Neuronal stem cell (in vitro differentiated cells): ENCODE results near the gene UMODL1.

Source experiments
- DNase-seq: peaks from one replicate; pipeline ENCODE4 v3.0.0-alpha.2; 2013; ENCODE audit warnings: low spot score
- H2AFZ ChIP-seq: one replicate; pipeline ENCODE4 v1.6.1; 2013; ENCODE audit warnings: mild to moderate bottlenecking, low read length, inconsistent platforms
- H2AK5ac ChIP-seq: 2 replicates; pipeline ENCODE4 v1.6.1; 2013; ENCODE audit warnings: low read depth, mild to moderate bottlenecking, inconsistent platforms, low read length, moderate library complexity, mixed read lengths
- H2BK120ac ChIP-seq: 2 replicates; pipeline ENCODE4 v1.6.1; 2013; ENCODE audit warnings: low read depth, mild to moderate bottlenecking, inconsistent platforms, low read length, moderate library complexity, mixed read lengths
- H2BK12ac ChIP-seq: one replicate; pipeline ENCODE4 v1.6.1; 2013; ENCODE audit warnings: low read length, inconsistent platforms
- H2BK15ac ChIP-seq: 2 replicates; pipeline ENCODE4 v1.6.1; 2013; ENCODE audit warnings: mild to moderate bottlenecking, low read length, inconsistent platforms, mixed read lengths
- H2BK5ac ChIP-seq: one replicate; pipeline ENCODE4 v1.6.1; 2013; ENCODE audit warnings: inconsistent platforms, mild to moderate bottlenecking, low read length, moderate library complexity
- H3K14ac ChIP-seq: one replicate; pipeline ENCODE4 v1.6.1; 2013; ENCODE audit warnings: low read length, inconsistent platforms
- H3K18ac ChIP-seq: 2 replicates; pipeline ENCODE4 v1.6.1; 2013; ENCODE audit warnings: low read length, inconsistent platforms
- H3K23ac ChIP-seq: 2 replicates; pipeline ENCODE4 v1.6.1; 2013; ENCODE audit warnings: low read depth, mild to moderate bottlenecking, mixed read lengths, low read length, inconsistent platforms; ENCODE audit not compliant: poor library complexity
- H3K27ac ChIP-seq: replicated peaks from 3 replicates; pipeline ENCODE4 v1.5.1; 2013; ENCODE audit warnings: low read length, inconsistent platforms
- H3K27me3 ChIP-seq, 3 experiments: 2 replicates each; pipeline ENCODE4 v1.6.1; 2013; ENCODE audit warnings: low read length in 3 of 3, mild to moderate bottlenecking in 2 of 3, inconsistent platforms in 1 of 3, low read depth in 1 of 3, mixed read lengths in 1 of 3, moderate library complexity in 1 of 3; ENCODE audit not compliant: control insufficient read depth in 3 of 3, insufficient read depth in 3 of 3
- H3K36me3 ChIP-seq, 2 donors: replicated peaks in 1 of 2; 2 replicates each; pipeline ENCODE4 v1.6.1; 2013; ENCODE audit warnings: low read length in 2 of 2; ENCODE audit not compliant: control insufficient read depth in 2 of 2, insufficient read depth in 2 of 2
- H3K4ac ChIP-seq: 2 replicates; pipeline ENCODE4 v1.6.1; 2013; ENCODE audit warnings: inconsistent platforms, mild to moderate bottlenecking, low read length, moderate library complexity
- H3K4me1 ChIP-seq, 2 donors: 1 replicate in 1 of 2; 2 replicates in 1 of 2; pipeline ENCODE4 v1.6.1; 2013; ENCODE audit warnings: low read length in 2 of 2, low read depth in 1 of 2; ENCODE audit not compliant: control insufficient read depth in 2 of 2, insufficient read depth in 1 of 2
- H3K4me2 ChIP-seq: one replicate; pipeline ENCODE4 v1.6.1; 2013; ENCODE audit warnings: mild to moderate bottlenecking, low read length, inconsistent platforms; ENCODE audit not compliant: insufficient read depth, poor library complexity, severe bottlenecking
- H3K4me3 ChIP-seq, 2 donors: 2 replicates each; pipeline ENCODE4 v1.5.1; 2013; ENCODE audit warnings: low read length in 2 of 2, mild to moderate bottlenecking in 2 of 2, inconsistent platforms in 1 of 2, moderate library complexity in 1 of 2
- H3K79me1 ChIP-seq: one replicate; pipeline ENCODE4 v1.6.1; 2013; ENCODE audit warnings: low read depth, mild to moderate bottlenecking, inconsistent platforms, low read length, moderate library complexity
- H3K9ac ChIP-seq: one replicate; pipeline ENCODE4 v1.6.1; 2013; ENCODE audit warnings: mild to moderate bottlenecking, low read depth, low read length, inconsistent platforms; ENCODE audit not compliant: poor library complexity
- H3K9me3 ChIP-seq, 2 donors: replicated peaks in 1 of 2; 2 replicates each; pipeline versions ENCODE3 to v1.6.1; 2013; ENCODE audit warnings: low read length in 2 of 2, mild to moderate bottlenecking in 2 of 2, inconsistent platforms in 1 of 2, low read depth in 1 of 2, mixed read lengths in 1 of 2, moderate library complexity in 1 of 2; ENCODE audit not compliant: control insufficient read depth in 2 of 2, insufficient read depth in 1 of 2
- H4K8ac ChIP-seq: one replicate; pipeline ENCODE4 v1.6.1; 2013; ENCODE audit warnings: low read depth, mild to moderate bottlenecking, inconsistent platforms, low read length, moderate library complexity
- H4K91ac ChIP-seq: one replicate; pipeline ENCODE4 v1.6.1; 2013; ENCODE audit warnings: low read length, low read depth, mild to moderate bottlenecking, inconsistent platforms; ENCODE audit not compliant: poor library complexity
- WGBS, 2 donors: extraction: QIAGEN DNeasy Blood & Tissue Kit; methylation state at CpG; one replicate each; pipeline ENCODE4 v1.1.7; 2013; ENCODE audit warnings: missing lambda C conversion rate in 2 of 2, mixed read lengths in 1 of 2; ENCODE audit not compliant: insufficient read length in 2 of 2, insufficient replicate concordance in 1 of 2; ENCODE audit errors: extremely low coverage in 2 of 2; 5-methylcytosine and 5-hydroxymethylcytosine counted together

UMODL1 gene

GRCh38 chr21:42093991-42094421, 22.9 kb downstream of the UMODL1 start:
- no peaks in the 10 kb centered on the region for H3K36me3 ChIP-seq
- no peak overlapping the region for H2AFZ ChIP-seq
- H3K4ac ChIP-seq = no peak overlapping the region
- no peak overlapping the region for H2AK5ac ChIP-seq
- H3K4me3 ChIP-seq = peak overlapping the region in 1 of 2 donors; percentile 11
- H2BK15ac ChIP-seq = no peak overlapping the region
- peaks cover 0 to 8% (median 8%) of the 10 kb centered on the region in 3 experiments for H3K27me3 ChIP-seq
- peaks cover 0 to 9% of the 10 kb centered on the region in 2 donors for H3K9me3 ChIP-seq
- no peak overlapping the region for H3K9ac ChIP-seq
- H3K23ac ChIP-seq = no peak overlapping the region
- H3K18ac ChIP-seq = no peak overlapping the region
- peaks cover 0 to 1% of the 10 kb centered on the region in 2 donors for H3K4me1 ChIP-seq
- WGBS, 2 donors = no CpG with 5 or more reads among the region's 15 CpGs
- H3K4me2 ChIP-seq = no peak overlapping the region
- H2BK5ac ChIP-seq = no peak overlapping the region
- no peak overlapping the region for H3K27ac ChIP-seq
- H2BK12ac ChIP-seq = no peak overlapping the region
- DNase-seq = no peak
- no peak overlapping the region for H2BK120ac ChIP-seq
- no peak overlapping the region for H4K8ac ChIP-seq
- no peaks in the 10 kb centered on the region for H3K79me1 ChIP-seq
- no peak overlapping the region for H4K91ac ChIP-seq
- H3K14ac ChIP-seq = no peak overlapping the region

GRCh38 chr21:42094811-42095210, 23.7 kb downstream of the UMODL1 start:
- Histone ChIP-seq H2BK5ac (no peak overlapping the region), H3K27ac (no peak overlapping the region), H3K36me3 (no peaks in the 10 kb centered on the region), H3K4me2 (no peak overlapping the region), H4K8ac (no peak overlapping the region), H3K14ac (no peak overlapping the region), H3K23ac (no peak overlapping the region), H3K27me3 (peaks cover 0 to 8% (median 7%) of the 10 kb centered on the region in 3 experiments), H3K18ac (no peak overlapping the region), H3K4me3 (no peak overlapping the region), H4K91ac (no peak overlapping the region), H2AFZ (no peak overlapping the region), H2AK5ac (no peak overlapping the region), H2BK15ac (no peak overlapping the region), H3K9me3 (peaks cover 0 to 9% of the 10 kb centered on the region in 2 donors), H3K79me1 (no peaks in the 10 kb centered on the region), H2BK120ac (no peak overlapping the region), H3K9ac (no peak overlapping the region), H3K4ac (no peak overlapping the region), H3K4me1 (peaks cover 0 to 1% of the 10 kb centered on the region in 2 donors), H2BK12ac (no peak overlapping the region)
- DNase-seq = no peak
- no CpG with 5 or more reads among the region's 6 CpGs for WGBS, 2 donors

GRCh38 chr21:42095581-42095980, 24.5 kb downstream of the UMODL1 start:
- Histone ChIP-seq H3K9ac (no peak overlapping the region), H3K23ac (no peak overlapping the region), H3K4ac (no peak overlapping the region), H3K14ac (no peak overlapping the region), H3K18ac (no peak overlapping the region), H2BK5ac (no peak overlapping the region), H3K4me1 (peaks cover 0 to 1% of the 10 kb centered on the region in 2 donors), H3K79me1 (no peaks in the 10 kb centered on the region), H3K4me2 (no peak overlapping the region), H2BK120ac (no peak overlapping the region), H2AFZ (no peak overlapping the region), H3K4me3 (no peak overlapping the region), H2BK15ac (no peak overlapping the region), H4K91ac (no peak overlapping the region), H2AK5ac (no peak overlapping the region), H3K36me3 (no peaks in the 10 kb centered on the region), H3K9me3 (peaks cover 0 to 9% of the 10 kb centered on the region in 2 donors), H3K27me3 (peaks cover 0 to 8% (median 7%) of the 10 kb centered on the region in 3 experiments), H2BK12ac (no peak overlapping the region), H3K27ac (no peak overlapping the region), H4K8ac (no peak overlapping the region)
- DNase-seq = no peak
- no CpG with 5 or more reads among the region's 2 CpGs for WGBS, 2 donors

GRCh38 chr21:42096566-42096965, 25.4 kb downstream of the UMODL1 start:
- Histone ChIP-seq H4K8ac (no peak overlapping the region), H3K79me1 (no peaks in the 10 kb centered on the region), H2AK5ac (no peak overlapping the region), H3K4me3 (no peak overlapping the region), H3K4ac (no peak overlapping the region), H3K36me3 (no peaks in the 10 kb centered on the region), H3K9me3 (peaks cover 0 to 9% of the 10 kb centered on the region in 2 donors), H2BK12ac (no peak overlapping the region), H3K4me1 (peaks cover 0 to 1% of the 10 kb centered on the region in 2 donors), H2BK5ac (no peak overlapping the region), H2AFZ (no peak overlapping the region), H3K9ac (peak overlapping the region; percentile 3), H3K27me3 (peaks cover 0 to 7% (median 6%) of the 10 kb centered on the region in 3 experiments), H3K4me2 (no peak overlapping the region), H4K91ac (no peak overlapping the region), H2BK15ac (no peak overlapping the region), H3K14ac (no peak overlapping the region), H3K23ac (no peak overlapping the region), H3K18ac (no peak overlapping the region), H3K27ac (no peak overlapping the region), H2BK120ac (no peak overlapping the region)
- WGBS, 2 donors = no CpG with 5 or more reads among the region's 10 CpGs
- DNase-seq = no peak
